Peyer's patch (tissue), 4 donors: Measurements from ENCODE around the gene FEZF2.

Experiments used
- POLR2A ChIP-seq, 2 donors: fragments of 450-650 bp; IDR thresholded peaks; one replicate each; pipeline ENCODE4 v1.5.1; 2017; ENCODE audit warnings: antibody characterized with exemption in 2 of 2, mild to moderate bottlenecking in 2 of 2, moderate library complexity in 2 of 2
- TF ChIP-seq, protein P1 (sequence below), 6 experiments: fragments of 450-650 bp in 4 of 6; fragments of 200-600 bp in 2 of 6; sonication (generic) in 1 of 6; IDR thresholded peaks; one replicate each; pipeline ENCODE4 v1.5.1; 2017 to 2019; ENCODE audit warnings: antibody characterized with exemption in 6 of 6, mild to moderate bottlenecking in 3 of 6, moderate library complexity in 1 of 6

DNA sequence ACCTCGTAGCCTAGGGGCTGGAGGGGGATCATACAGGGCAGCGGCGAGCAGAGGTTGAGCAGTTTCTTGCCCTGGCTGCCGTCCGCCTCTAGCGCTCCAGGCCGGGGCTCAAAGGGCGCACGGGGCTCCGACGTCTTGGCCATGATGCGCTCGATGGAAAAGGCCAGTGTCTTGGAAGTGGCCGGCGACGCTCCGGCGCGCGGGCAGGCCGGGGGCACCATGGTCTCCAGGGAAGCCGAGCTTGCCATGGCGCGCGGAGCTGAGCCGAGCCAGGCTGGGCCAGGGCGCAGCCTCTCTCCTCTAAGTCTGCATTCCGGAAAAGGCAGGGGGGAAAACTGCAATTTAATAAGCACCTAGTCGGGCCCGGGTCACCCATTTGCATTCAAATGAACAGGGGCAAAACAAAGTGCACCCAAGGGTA, 719 bp downstream of the FEZF2 start:
- TF ChIP-seq, protein P1, sequence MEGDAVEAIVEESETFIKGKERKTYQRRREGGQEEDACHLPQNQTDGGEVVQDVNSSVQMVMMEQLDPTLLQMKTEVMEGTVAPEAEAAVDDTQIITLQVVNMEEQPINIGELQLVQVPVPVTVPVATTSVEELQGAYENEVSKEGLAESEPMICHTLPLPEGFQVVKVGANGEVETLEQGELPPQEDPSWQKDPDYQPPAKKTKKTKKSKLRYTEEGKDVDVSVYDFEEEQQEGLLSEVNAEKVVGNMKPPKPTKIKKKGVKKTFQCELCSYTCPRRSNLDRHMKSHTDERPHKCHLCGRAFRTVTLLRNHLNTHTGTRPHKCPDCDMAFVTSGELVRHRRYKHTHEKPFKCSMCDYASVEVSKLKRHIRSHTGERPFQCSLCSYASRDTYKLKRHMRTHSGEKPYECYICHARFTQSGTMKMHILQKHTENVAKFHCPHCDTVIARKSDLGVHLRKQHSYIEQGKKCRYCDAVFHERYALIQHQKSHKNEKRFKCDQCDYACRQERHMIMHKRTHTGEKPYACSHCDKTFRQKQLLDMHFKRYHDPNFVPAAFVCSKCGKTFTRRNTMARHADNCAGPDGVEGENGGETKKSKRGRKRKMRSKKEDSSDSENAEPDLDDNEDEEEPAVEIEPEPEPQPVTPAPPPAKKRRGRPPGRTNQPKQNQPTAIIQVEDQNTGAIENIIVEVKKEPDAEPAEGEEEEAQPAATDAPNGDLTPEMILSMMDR (IDR thresholded peaks at IDR 0.05) = no peak
- TF ChIP-seq POLR2A (IDR thresholded peaks at IDR 0.05) = no peak
